Activated naive CD8-positive, alpha-beta T cell treated with anti-CD3 and anti-CD28 coated beads, Interleukin-2, amount 50 U/mL, for 24 hours (primary cell): ENCODE data around the gene HIVEP2.

Experiments used
- ATAC-seq: fragments of 150-1000 bp; cut with Tn5 transposase; one replicate; pipeline ENCODE4 v1.10.0; 2021
- DNase-seq: peaks from one replicate; pipeline ENCODE4 v3.0.0; 2021
- H3K27ac Mint-ChIP-seq: one replicate; pipeline ENCODE4 v1.8.0; 2021; ENCODE audit warnings: mild to moderate bottlenecking, mixed read lengths
- H3K27me3 Mint-ChIP-seq: one replicate; pipeline ENCODE4 v1.8.0; 2021; ENCODE audit warnings: mixed read lengths
- H3K36me3 Mint-ChIP-seq: one replicate; pipeline ENCODE4 v1.8.0; 2021; ENCODE audit warnings: low read depth, mixed read lengths
- H3K4me1 Mint-ChIP-seq: one replicate; pipeline ENCODE4 v1.8.0; 2021; ENCODE audit warnings: mixed read lengths
- H3K4me3 Mint-ChIP-seq: one replicate; pipeline ENCODE4 v1.8.0; 2021; ENCODE audit warnings: mild to moderate bottlenecking, moderate library complexity, mixed read lengths
- H3K9me3 Mint-ChIP-seq: one replicate; pipeline ENCODE4 v1.8.0; 2021; ENCODE audit warnings: mixed read lengths

HIVEP2 gene

DNA sequence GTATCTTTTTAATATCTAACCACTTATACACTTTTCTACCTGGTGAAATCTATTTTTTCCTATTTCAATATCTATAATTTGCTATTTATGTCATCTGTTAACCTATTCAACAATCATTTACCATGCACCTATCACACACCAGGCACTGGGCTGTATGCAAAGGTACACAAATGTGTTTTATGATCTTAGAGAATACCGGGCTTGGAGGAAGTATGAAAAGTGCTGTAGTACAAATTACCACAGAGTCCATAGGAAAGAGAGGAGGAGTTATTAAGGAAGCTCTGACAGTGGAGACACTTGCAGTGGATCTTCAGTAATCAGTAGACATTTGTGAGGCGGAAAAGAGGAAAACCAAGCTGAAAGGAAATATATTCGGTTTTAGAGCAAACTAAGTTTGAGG is 96.0 kb downstream of the HIVEP2 start:
- DNase-seq (no peak), ATAC-seq (no peak)
- no peaks in the 10 kb centered on the region for H3K27me3 Mint-ChIP-seq
- H3K36me3 Mint-ChIP-seq = peaks cover 5% of the 10 kb centered on the region
- H3K4me1 Mint-ChIP-seq = peaks cover 98% of the 10 kb centered on the region
- H3K27ac Mint-ChIP-seq = peak overlapping the region; percentile 68
- H3K9me3 Mint-ChIP-seq = no peaks in the 10 kb centered on the region
- H3K4me3 Mint-ChIP-seq = peak overlapping the region; percentile 6

DNA sequence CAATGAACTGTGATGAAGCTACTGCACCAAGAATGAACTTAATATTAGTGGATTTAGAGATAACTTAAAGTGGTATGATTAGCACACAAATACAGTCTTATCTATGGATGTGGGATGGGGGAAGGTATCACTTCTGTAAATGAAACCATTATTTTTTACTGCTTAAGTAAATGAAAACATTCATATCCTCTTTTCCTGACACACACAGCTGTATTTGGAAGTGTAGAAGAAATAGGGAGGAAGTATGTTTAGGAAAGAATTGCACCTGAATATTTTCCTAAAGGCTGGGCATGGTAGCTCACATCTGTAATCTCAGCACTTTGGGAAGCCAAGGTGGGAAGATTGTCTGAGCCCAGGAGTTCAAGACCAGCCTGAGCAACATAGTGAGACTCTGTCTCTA is 96.8 kb downstream of the HIVEP2 start:
- H3K4me1 Mint-ChIP-seq = peaks cover 98% of the 10 kb centered on the region
- peak overlapping the region; percentile 62 for H3K27ac Mint-ChIP-seq
- ATAC-seq = no peak
- no peak for DNase-seq
- no peak overlapping the region for H3K4me3 Mint-ChIP-seq
- H3K27me3 Mint-ChIP-seq = no peaks in the 10 kb centered on the region
- peaks cover 2% of the 10 kb centered on the region for H3K36me3 Mint-ChIP-seq
- no peaks in the 10 kb centered on the region for H3K9me3 Mint-ChIP-seq

DNA sequence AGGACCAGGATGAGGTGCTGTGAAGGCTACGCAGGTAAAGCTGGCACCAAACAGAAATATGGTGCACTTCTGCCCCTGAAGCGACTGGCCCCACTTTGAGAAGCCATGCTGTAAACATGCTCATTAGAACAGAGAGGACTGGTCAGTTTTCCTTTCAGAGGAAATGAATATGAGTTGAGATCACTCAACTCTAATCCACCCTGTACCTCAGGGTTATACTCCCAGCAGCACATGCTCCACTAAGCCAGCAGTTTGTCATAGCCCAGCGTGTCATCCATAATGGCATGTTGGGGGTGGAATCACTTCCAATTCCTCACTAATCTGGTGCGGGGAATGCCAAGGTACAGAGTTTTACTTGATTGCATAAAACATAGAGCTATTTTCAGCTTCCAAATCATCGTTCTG is 98.1 kb downstream of the HIVEP2 start:
- ATAC-seq (no peak), DNase-seq (no peak)
- Mint-ChIP-seq H3K27ac (peak overlapping the region; percentile 98), H3K4me1 (peaks cover 99% of the 10 kb centered on the region), H3K27me3 (no peaks in the 10 kb centered on the region), H3K4me3 (peak overlapping the region; percentile 82), H3K9me3 (no peaks in the 10 kb centered on the region), H3K36me3 (no peaks in the 10 kb centered on the region)

DNA sequence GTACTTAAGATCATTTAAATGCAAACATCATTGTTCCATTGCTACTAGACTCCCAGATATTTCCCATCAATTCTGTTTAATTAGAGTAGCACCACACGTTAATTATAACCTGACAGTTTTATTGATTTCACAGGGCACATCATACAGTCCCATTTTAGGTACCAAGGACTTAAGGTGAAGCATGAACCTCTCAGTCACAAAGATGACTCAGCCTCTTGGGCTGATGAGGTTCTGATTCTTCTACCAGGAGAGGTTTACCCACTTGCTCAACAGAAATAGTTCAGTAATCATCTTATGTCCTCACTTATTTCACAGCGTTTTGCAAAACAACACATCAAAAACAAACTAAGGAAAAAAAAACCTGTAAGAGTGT is 98.5 kb downstream of the HIVEP2 start:
- no peaks in the 10 kb centered on the region for H3K9me3 Mint-ChIP-seq
- H3K27ac Mint-ChIP-seq = peak overlapping the region; percentile 98
- ATAC-seq = no peak
- H3K36me3 Mint-ChIP-seq = no peaks in the 10 kb centered on the region
- peak overlapping the region; percentile 82 for H3K4me3 Mint-ChIP-seq
- H3K4me1 Mint-ChIP-seq = peaks cover 99% of the 10 kb centered on the region
- no peak for DNase-seq
- H3K27me3 Mint-ChIP-seq = no peaks in the 10 kb centered on the region

DNA sequence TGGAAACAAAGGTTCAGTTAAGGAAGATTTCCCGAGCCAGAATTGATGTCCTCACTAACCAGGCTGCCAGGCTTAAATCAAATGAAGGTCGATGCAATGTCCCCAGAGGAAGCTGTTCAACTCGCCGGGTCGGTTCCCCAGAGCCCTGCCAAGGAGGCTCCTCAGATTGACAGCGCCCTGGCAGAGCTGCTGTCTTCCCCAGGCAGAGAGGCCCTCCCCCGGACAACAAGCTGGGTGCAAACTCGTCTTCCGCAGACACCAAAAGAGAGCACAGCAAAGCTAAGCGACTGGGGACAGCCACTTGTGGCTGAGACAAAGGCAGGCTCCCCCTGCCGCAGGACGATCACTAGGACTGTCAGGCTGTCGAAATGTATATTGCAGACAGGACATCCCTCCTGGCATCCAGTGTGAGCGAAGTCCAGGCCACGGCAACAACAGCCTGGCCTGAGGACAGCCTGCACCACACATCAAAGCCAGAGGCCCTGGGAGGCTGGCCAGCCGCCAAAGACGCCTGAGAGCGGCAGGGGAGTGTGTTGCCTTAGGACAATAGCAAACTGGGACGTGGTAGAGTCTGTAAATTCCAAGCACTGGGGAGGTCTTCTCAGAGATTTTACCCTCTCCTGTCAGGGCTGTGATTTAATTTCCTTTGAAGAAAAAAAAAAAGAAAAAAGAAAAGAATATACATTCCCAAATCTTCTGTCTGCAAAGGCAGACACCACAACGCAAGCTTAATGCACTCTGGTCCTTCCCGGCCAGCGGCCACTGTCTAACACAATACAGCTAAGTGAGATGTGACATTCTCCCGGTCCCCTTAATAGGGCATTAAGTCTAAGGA is 99.1 kb downstream of the HIVEP2 start:
- no peaks in the 10 kb centered on the region for H3K27me3 Mint-ChIP-seq
- no peaks in the 10 kb centered on the region for H3K9me3 Mint-ChIP-seq
- H3K36me3 Mint-ChIP-seq = no peaks in the 10 kb centered on the region
- peak; percentile 1 for ATAC-seq
- no peak for DNase-seq
- H3K27ac Mint-ChIP-seq = peak overlapping the region; percentile 98
- H3K4me3 Mint-ChIP-seq = peak overlapping the region; percentile 82
- H3K4me1 Mint-ChIP-seq = peaks cover 98% of the 10 kb centered on the region

DNA sequence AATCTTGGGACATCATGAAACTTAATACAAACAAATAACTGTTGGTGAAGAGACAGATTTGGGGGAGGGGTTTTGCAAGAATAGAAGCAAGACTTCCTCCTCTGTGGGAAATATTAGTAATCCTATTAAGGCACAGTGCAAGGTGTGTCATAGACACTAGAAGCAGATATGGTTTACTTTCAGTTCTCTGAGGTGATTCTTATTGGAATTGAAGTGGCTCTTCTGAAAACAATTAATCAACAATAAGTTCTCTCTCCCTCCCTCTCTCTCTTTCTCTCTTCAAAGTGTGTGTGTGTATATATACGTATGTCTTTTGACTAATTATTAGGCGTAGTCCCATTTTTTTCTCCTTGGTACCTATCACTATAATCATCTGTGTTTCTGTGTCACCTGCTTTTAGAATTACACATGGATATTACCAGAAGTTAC is 99.8 kb downstream of the HIVEP2 start:
- no peaks in the 10 kb centered on the region for H3K27me3 Mint-ChIP-seq
- H3K36me3 Mint-ChIP-seq = no peaks in the 10 kb centered on the region
- ATAC-seq (peak; percentile 17), DNase-seq (no peak)
- no peaks in the 10 kb centered on the region for H3K9me3 Mint-ChIP-seq
- H3K4me3 Mint-ChIP-seq = peak overlapping the region; percentile 82
- peak overlapping the region; percentile 98 for H3K27ac Mint-ChIP-seq
- peaks cover 96% of the 10 kb centered on the region for H3K4me1 Mint-ChIP-seq

DNA sequence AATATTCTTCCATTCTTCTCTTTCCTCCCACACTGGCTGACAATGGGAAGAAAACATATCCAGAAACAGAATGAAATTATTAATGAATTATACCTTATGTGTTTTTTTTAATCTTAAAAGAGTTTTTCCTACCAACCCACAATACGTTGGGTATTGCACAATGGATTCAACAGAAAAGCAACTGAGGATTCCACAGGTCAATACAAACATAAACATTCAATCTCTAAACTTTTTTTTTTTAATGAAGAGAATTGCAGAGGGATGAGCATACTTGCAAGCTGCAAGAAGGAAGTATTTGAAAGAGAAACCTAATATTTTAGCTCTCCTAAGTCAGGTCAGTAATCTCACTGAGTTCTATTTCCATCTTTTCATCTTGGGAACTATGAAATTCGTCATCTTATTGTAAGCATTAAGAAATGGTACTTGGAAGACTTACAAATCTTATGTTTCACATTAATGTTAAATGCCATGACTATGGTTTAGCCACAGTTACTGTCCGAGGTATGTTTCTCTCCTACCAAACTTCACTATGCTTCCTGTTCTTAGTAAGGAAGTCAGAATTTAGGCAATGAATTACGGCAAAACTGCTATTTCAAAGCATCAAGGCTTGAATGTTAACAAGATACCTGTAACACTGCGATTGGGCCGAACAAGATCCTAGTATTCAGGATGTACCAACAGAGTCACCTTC is 100.8 kb downstream of the HIVEP2 start:
- Mint-ChIP-seq H3K27me3 (no peaks in the 10 kb centered on the region), H3K4me1 (peaks cover 96% of the 10 kb centered on the region), H3K4me3 (peak overlapping the region; percentile 82), H3K27ac (peak overlapping the region; percentile 98), H3K9me3 (no peaks in the 10 kb centered on the region), H3K36me3 (peaks cover 7% of the 10 kb centered on the region)
- ATAC-seq = no peak
- no peak for DNase-seq

DNA sequence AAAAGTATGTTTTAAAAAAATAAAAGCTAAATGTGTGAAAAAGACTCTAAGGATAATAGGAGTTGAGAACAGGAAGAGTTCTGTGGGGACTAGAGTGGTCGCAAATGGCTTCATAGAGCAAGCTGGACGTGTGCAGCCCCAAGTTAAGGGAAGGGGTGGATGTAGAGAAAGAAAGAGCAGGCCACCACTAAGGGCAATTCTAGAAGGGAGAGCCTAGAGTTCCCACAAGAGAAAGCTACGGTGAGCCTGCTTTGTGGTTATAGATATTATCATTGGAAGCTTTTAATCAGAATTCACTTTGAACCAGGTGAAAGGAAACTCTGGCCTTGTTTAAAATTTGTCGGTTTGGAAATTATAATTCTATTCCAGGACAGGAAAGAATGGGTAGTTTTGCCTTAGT is 101.6 kb downstream of the HIVEP2 start:
- ATAC-seq (peak; percentile 37), DNase-seq (no peak)
- Mint-ChIP-seq H3K27ac (peak overlapping the region; percentile 98), H3K4me1 (peaks cover 96% of the 10 kb centered on the region), H3K27me3 (no peaks in the 10 kb centered on the region), H3K4me3 (peak overlapping the region; percentile 82), H3K36me3 (peaks cover 7% of the 10 kb centered on the region), H3K9me3 (no peaks in the 10 kb centered on the region)

DNA sequence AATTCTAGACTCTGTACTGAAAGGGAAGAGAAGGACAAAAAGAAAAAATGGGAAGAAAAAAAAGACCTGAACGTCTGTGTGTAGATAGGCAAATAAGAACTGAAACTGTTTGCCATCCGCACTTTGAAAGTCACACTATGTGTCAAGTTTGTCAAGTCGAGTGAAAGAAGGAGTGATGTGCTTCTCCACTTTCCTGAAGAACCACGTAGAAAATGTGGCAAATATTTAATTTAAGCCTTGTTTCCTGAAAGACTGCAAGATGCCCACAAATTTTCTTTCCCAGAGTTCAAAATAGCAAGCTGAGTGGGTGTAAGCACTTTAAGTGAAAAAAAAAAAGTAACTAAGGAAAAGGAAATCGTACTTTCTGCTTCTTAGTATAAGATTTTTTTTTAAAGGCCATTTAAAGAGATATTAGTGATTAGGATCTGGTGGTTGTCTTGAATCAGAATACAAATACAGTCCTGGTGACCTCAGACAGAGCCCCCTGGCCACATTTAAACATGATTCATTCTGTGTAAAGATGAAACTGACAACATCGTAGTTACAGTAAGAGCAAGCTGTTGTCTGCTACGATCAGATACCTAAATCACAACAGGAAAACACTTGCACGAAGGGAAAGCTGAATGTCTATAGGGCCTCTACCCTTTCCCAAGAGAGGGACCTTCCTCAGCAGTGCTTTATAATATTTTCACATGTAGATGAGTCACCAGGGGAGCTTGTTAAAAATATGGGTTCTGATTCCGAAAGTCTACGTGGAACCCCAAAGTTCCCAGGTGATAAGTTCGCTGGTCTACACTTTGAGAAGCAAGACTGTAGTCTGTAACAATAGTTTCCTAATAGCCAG is 102.3 kb downstream of the HIVEP2 start:
- Mint-ChIP-seq H3K9me3 (no peaks in the 10 kb centered on the region), H3K36me3 (peaks cover 7% of the 10 kb centered on the region), H3K4me1 (peaks cover 96% of the 10 kb centered on the region), H3K27ac (peak overlapping the region; percentile 98), H3K27me3 (no peaks in the 10 kb centered on the region), H3K4me3 (peak overlapping the region; percentile 82)
- ATAC-seq (peak; percentile 88), DNase-seq (no peak)

DNA sequence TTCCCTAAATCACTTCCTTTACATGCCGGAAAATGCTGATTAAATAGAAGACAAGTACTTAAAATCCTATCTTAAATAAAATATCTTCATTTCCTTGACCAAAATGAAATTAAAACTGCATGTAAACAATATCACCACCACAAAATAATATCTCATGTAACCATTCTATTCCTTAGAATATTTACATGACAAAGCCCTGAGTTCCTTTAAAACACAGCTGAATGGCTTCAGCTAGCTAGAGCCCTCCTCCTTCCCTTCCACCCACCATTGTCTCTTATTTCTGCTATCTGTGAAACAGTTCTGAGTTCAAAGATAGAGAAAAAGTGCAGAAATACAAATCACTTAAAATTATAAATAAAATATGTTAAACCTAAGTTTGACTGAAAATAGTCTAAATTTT is 103.1 kb downstream of the HIVEP2 start:
- ATAC-seq = no peak
- H3K9me3 Mint-ChIP-seq = no peaks in the 10 kb centered on the region
- peaks cover 7% of the 10 kb centered on the region for H3K36me3 Mint-ChIP-seq
- peaks cover 96% of the 10 kb centered on the region for H3K4me1 Mint-ChIP-seq
- H3K27ac Mint-ChIP-seq = peak overlapping the region; percentile 98
- DNase-seq = no peak
- peak overlapping the region; percentile 82 for H3K4me3 Mint-ChIP-seq
- no peaks in the 10 kb centered on the region for H3K27me3 Mint-ChIP-seq

DNA sequence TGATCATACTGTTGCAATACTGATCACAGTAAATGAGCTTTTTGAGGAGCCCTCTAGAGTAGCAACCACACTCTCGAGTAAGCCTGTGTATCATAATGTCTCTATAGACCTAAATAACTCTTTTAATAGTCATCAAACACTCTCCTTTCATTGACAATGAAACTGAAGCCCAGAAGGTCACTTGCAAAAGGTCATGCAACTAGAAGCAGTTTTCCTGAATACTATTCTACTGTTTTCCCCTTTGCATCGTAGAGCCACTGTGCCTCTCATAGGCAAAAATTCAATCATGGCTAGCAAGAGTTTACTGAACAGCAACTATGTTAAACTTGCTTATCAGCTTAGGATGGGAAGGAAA is 105.3 kb downstream of the HIVEP2 start:
- H3K4me3 Mint-ChIP-seq = peak overlapping the region; percentile 60
- no peaks in the 10 kb centered on the region for H3K9me3 Mint-ChIP-seq
- peak; percentile 42 for ATAC-seq
- H3K27me3 Mint-ChIP-seq = no peaks in the 10 kb centered on the region
- peaks cover 12% of the 10 kb centered on the region for H3K36me3 Mint-ChIP-seq
- H3K27ac Mint-ChIP-seq = peak overlapping the region; percentile 95
- peaks cover 91% of the 10 kb centered on the region for H3K4me1 Mint-ChIP-seq
- no peak for DNase-seq

DNA sequence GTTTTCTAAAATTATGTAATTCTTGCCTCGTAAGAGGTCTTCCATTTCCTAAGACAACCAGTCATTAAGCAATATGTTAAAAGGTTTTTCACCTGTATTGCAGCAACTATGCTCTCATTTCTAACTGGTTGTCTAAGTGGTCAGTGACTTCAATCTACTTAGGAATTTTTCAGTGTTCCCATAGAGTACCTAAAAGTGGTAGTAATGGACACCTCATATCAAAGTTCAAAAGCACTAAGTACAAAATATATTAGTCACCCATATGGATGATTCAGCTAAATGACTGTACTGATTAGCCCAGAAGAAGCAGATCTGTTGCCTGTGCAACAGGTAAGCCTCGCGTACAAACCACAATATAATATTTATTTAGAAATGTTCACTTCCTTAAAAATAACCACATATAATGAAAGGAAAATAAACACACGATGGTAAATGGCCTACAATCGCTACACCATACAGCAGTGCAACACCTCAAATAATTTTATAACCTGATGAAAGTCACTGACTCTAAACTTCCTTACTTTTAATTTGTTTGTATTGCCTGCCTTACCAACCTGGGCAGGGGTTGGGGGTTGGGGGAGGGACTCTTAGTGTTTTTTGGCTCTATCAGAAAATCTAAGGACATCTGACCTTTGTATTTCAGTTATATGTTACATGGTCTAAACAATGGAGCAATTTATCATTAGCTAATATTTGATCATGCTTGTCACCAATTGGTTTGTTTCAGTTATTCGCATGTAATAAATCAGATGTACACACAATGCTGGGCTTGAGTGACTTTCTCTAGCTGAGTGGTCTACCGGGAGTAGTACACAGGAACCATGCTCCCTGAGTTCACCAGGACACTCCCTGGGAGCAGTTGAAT is 105.9 kb downstream of the HIVEP2 start:
- ATAC-seq (peak; percentile 18), DNase-seq (no peak)
- H3K9me3 Mint-ChIP-seq = no peaks in the 10 kb centered on the region
- peaks cover 85% of the 10 kb centered on the region for H3K4me1 Mint-ChIP-seq
- peaks cover 12% of the 10 kb centered on the region for H3K36me3 Mint-ChIP-seq
- H3K27ac Mint-ChIP-seq = peak overlapping the region; percentile 95
- no peaks in the 10 kb centered on the region for H3K27me3 Mint-ChIP-seq
- peak overlapping the region; percentile 60 for H3K4me3 Mint-ChIP-seq

DNA sequence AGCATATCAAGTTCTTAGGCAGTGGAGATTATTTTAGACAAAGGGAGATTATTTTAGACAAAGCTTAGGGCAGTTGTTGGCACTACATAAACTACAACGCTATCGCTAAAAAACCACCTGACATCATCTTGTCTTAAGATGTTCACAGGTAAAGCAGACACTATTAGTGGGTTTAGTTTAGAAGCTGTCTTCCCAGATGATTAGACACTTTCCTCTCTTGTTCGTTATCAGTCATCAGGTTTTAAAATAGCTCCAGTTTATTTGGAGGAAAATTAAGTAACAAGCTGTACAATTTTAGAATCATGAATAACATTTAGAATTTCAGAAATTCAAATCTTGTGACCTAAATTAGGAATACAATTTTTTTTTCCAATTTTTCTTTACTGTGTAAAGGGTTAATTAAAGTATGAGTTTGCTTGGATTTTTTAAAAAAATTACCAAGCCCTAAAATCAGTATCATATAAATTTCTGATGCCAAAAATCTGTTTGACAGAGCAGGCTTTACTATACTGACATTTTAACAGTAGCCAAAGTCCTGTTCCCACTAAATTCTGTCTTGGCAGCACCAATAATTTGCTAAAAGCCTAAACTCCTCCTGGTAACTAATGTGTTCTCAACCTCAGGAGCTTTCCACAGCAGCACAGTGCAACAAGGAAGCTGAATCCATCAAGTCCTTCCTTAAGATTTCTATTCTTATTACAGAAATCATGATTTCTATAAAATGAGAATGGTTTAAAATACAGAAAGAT is 109.0 kb downstream of the HIVEP2 start:
- peaks cover 27% of the 10 kb centered on the region for H3K36me3 Mint-ChIP-seq
- peaks cover 78% of the 10 kb centered on the region for H3K4me1 Mint-ChIP-seq
- H3K9me3 Mint-ChIP-seq = no peaks in the 10 kb centered on the region
- peak overlapping the region; percentile 12 for H3K27ac Mint-ChIP-seq
- no peak overlapping the region for H3K4me3 Mint-ChIP-seq
- no peaks in the 10 kb centered on the region for H3K27me3 Mint-ChIP-seq
- ATAC-seq (no peak), DNase-seq (no peak)
